ENCODE results near the gene B4GALT2. TPM values are rescaled to one million over a fixed set of nuclear protein-coding genes. Genes with fewer than 3 reads are reported as not detected.

The B4GALT2 gene
- total RNA-seq, 2 donors from 2014 or later: 34.8 to 63.9 TPM

- no peak overlapping the region for H3K27ac ChIP-seq
- no peak overlapping the region for H3K4me3 ChIP-seq
- no peaks in the 10 kb centered on the region for H3K27me3 ChIP-seq (replicated peaks; ENCODE audit: insufficient read depth)
- H3K4me1 ChIP-seq (replicated peaks): no peaks in the 10 kb centered on the region
- DNase-seq (ENCODE audit: low spot score): no peak
- TF ChIP-seq POLR2A (IDR thresholded peaks at IDR 0.05) (no peak), POLR2AphosphoS5 (IDR thresholded peaks at IDR 0.05) (no peak), CTCF (IDR thresholded peaks at IDR 0.05) (no peak)
- no peaks in the 10 kb centered on the region for H3K36me3 ChIP-seq
- H3K9me3 ChIP-seq: no peaks in the 10 kb centered on the region
- 94% methylated on average over 3 of the region's 3 CpGs for WGBS
- intact Hi-C loops (cut with DNase I): no loop called here
These were observed 48.3 kb downstream of the B4GALT2 start for GRCh38 chr1:44027320-44027719.

GRCh38 chr1:44029260-44029910, 50.4 kb downstream of the B4GALT2 start:
- TF ChIP-seq POLR2A (IDR thresholded peaks at IDR 0.05): no peak
- no peak for TF ChIP-seq CTCF (IDR thresholded peaks at IDR 0.05)
- no peak for TF ChIP-seq POLR2AphosphoS5 (IDR thresholded peaks at IDR 0.05)
- no peaks in the 10 kb centered on the region for H3K9me3 ChIP-seq
- H3K4me3 ChIP-seq: peak overlapping the region; percentile 67 to 80
- peak overlapping the region; percentile 87 to 88 for H3K27ac ChIP-seq
- 27% methylated on average over 17 of the region's 17 CpGs for WGBS
- no peaks in the 10 kb centered on the region for H3K27me3 ChIP-seq (replicated peaks; ENCODE audit: insufficient read depth)
- peak; percentile 15 for DNase-seq (ENCODE audit: low spot score)
- intact Hi-C loops (cut with DNase I): no loop called here
- H3K36me3 ChIP-seq: no peaks in the 10 kb centered on the region
- no peaks in the 10 kb centered on the region for H3K4me1 ChIP-seq (replicated peaks)

GRCh38 chr1:44029911-44030604, 51.0 kb downstream of the B4GALT2 start:
- H3K27ac ChIP-seq: peak overlapping the region; percentile 87 to 88
- H3K4me1 ChIP-seq (replicated peaks): no peaks in the 10 kb centered on the region
- under 1% methylated on average over 42 of the region's 75 CpGs for WGBS
- no peaks in the 10 kb centered on the region for H3K9me3 ChIP-seq
- TF ChIP-seq POLR2AphosphoS5 (IDR thresholded peaks at IDR 0.05) (peak; percentile 75), POLR2A (IDR thresholded peaks at IDR 0.05) (peak; percentile 59), CTCF (IDR thresholded peaks at IDR 0.05) (peak in 2 of 4 experiments; percentile 6 to 15)
- H3K27me3 ChIP-seq (replicated peaks; ENCODE audit: insufficient read depth): no peaks in the 10 kb centered on the region
- peak overlapping the region; percentile 67 to 80 for H3K4me3 ChIP-seq
- intact Hi-C loops (cut with DNase I): no loop called here
- peak; percentile 85 for DNase-seq (ENCODE audit: low spot score)
- no peaks in the 10 kb centered on the region for H3K36me3 ChIP-seq

- Histone ChIP-seq H3K9me3 (no peaks in the 10 kb centered on the region), H3K4me3 (peak overlapping the region; percentile 67 to 80), H3K27me3 (replicated peaks; ENCODE audit: insufficient read depth) (no peaks in the 10 kb centered on the region), H3K4me1 (replicated peaks) (no peaks in the 10 kb centered on the region), H3K27ac (peak overlapping the region; percentile 87 to 88), H3K36me3 (no peaks in the 10 kb centered on the region)
- WGBS: 0% methylated on average over 28 of the region's 66 CpGs
- intact Hi-C loops (cut with DNase I): no loop called here
- no peak for DNase-seq (ENCODE audit: low spot score)
- TF ChIP-seq POLR2AphosphoS5 (IDR thresholded peaks at IDR 0.05): no peak
- peak; percentile 11 for TF ChIP-seq POLR2A (IDR thresholded peaks at IDR 0.05)
- TF ChIP-seq CTCF (IDR thresholded peaks at IDR 0.05): no peak
These were observed 51.7 kb downstream of the B4GALT2 start for GRCh38 chr1:44030605-44031251.
